Epithelial cell of prostate (primary cell): Measurements from ENCODE around the gene CYP2D6.
"Not testable (repeated sequence)": the region's sequence is repeated elsewhere in the genome, so short reads cannot be mapped to it uniquely, and the experiment has no call there.

Experiments used
- DNase-seq: peaks from one replicate; pipeline ENCODE4 v3.0.0-alpha.2; 2011; ENCODE audit warnings: low read depth, low spot score
- H3K27ac ChIP-seq: fragments of 450-650 bp; 2 replicates; pipeline ENCODE4 v1.5.1; 2017; ENCODE audit warnings: mild to moderate bottlenecking

Gene CYP2D6

GRCh38 chr22:42138122-42138770 is 7.6 kb upstream of the CYP2D6 start:
- DNase-seq, result no peak
- no peak overlapping the region for H3K27ac ChIP-seq

- not testable (repeated sequence) for DNase-seq, H3K27ac ChIP-seq
Measured at GRCh38 chr22:42135688-42136087, 5.1 kb upstream of the CYP2D6 start.

- no peak for DNase-seq
- no peak overlapping the region for H3K27ac ChIP-seq
Measured at GRCh38 chr22:42134100-42135020, 3.8 kb upstream of the CYP2D6 start.

GRCh38 chr22:42132457-42132856 is 1.8 kb upstream of the CYP2D6 start:
- no peak overlapping the region for H3K27ac ChIP-seq
- DNase-seq, result no peak

- no peak for DNase-seq
- no peak overlapping the region for H3K27ac ChIP-seq
Measured at GRCh38 chr22:42131562-42131961, 952 bp upstream of the CYP2D6 start.

GRCh38 chr22:42130182-42130581 is 428 bp downstream of the CYP2D6 start:
- H3K27ac ChIP-seq, DNase-seq: not testable (repeated sequence)

GRCh38 chr22:42128776-42129694 is 1.6 kb downstream of the CYP2D6 start:
- DNase-seq, H3K27ac ChIP-seq: not testable (repeated sequence)

GRCh38 chr22:42128007-42128406 is 2.6 kb downstream of the CYP2D6 start:
- not testable (repeated sequence) for H3K27ac ChIP-seq, DNase-seq

GRCh38 chr22:42127606-42128005 is 3.0 kb downstream of the CYP2D6 start:
- H3K27ac ChIP-seq, result no peak overlapping the region
- no peak for DNase-seq

- not testable (repeated sequence) for H3K27ac ChIP-seq, DNase-seq
Measured at GRCh38 chr22:42123529-42123928, 7.1 kb downstream of the CYP2D6 start.

- H3K27ac ChIP-seq, DNase-seq: not testable (repeated sequence)
Measured at GRCh38 chr22:42120231-42121021, 10.2 kb downstream of the CYP2D6 start.

- no peak for DNase-seq
- H3K27ac ChIP-seq, result no peak overlapping the region
Measured at GRCh38 chr22:42116848-42117424, 13.7 kb downstream of the CYP2D6 start.

GRCh38 chr22:42115420-42115830 is 15.2 kb downstream of the CYP2D6 start:
- H3K27ac ChIP-seq, DNase-seq: not testable (repeated sequence)

GRCh38 chr22:42114721-42115120 is 15.9 kb downstream of the CYP2D6 start:
- no peak overlapping the region for H3K27ac ChIP-seq
- no peak for DNase-seq

GRCh38 chr22:42112793-42113192 is 17.8 kb downstream of the CYP2D6 start:
- not testable (repeated sequence) for DNase-seq, H3K27ac ChIP-seq

- no peak overlapping the region for H3K27ac ChIP-seq
- DNase-seq, result no peak
Measured at GRCh38 chr22:42111798-42112197, 18.8 kb downstream of the CYP2D6 start.

- H3K27ac ChIP-seq, result no peak overlapping the region
- DNase-seq, result no peak
Measured at GRCh38 chr22:42108848-42109247, 21.8 kb downstream of the CYP2D6 start.

- DNase-seq, result not testable (repeated sequence)
Measured at GRCh38 chr22:42104332-42104860, 26.2 kb downstream of the CYP2D6 start.

GRCh38 chr22:42101199-42101598 is 29.4 kb downstream of the CYP2D6 start:
- no peak for DNase-seq
- H3K27ac ChIP-seq, result no peak overlapping the region

More at GRCh38 chr22:42104332-42104860, 26.2 kb downstream of the CYP2D6 start:
- not testable (repeated sequence) for H3K27ac ChIP-seq
